RWPE1 (cell line): ENCODE measurements around the gene TOB1.

Experiments used
- CTCF ChIA-PET: fragments of 350-600 bp; sonication (Branson Sonifier 250); formaldehyde crosslinking; extraction: SDS; loops from one replicate; lab custom pipeline; 2021; lab: Yijun Ruan, JAX
- POLR2A ChIA-PET: fragments of 400-600 bp; formaldehyde crosslinking; extraction: SDS; loops from one replicate; lab custom pipeline; 2020; ENCODE audit warnings: antibody characterized with exemption; ENCODE audit not compliant: low non-redundant PET; lab: Yijun Ruan, JAX
- DNase-seq: peaks from one replicate; pipeline ENCODE4 v3.0.0; 2012; ENCODE audit warnings: low spot score
- H3K27ac ChIP-seq: fragments of 450-650 bp; 2 replicates; pipeline ENCODE4 v1.5.1; 2017
- CTCF ChIP-seq: fragments of 450-650 bp; conservative IDR thresholded peaks from 2 replicates; pipeline ENCODE4 v1.5.1; 2017; ENCODE audit warnings: low read depth, mild to moderate bottlenecking

TOB1 gene

GRCh38 chr17:50844117-50844700 is 21.9 kb downstream of the TOB1 start:
- POLR2A ChIA-PET = no interaction called here
- no peak overlapping the region for H3K27ac ChIP-seq
- no peak for TF ChIP-seq CTCF
- DNase-seq = no peak
- CTCF ChIA-PET = interaction anchor here (0.6 to 6.3 kb wide), 4 partner anchors 9 to 120 kb away, joined by 3 to 75 read pairs (median 12); no protein-coding TSS in a partner anchor

DNA sequence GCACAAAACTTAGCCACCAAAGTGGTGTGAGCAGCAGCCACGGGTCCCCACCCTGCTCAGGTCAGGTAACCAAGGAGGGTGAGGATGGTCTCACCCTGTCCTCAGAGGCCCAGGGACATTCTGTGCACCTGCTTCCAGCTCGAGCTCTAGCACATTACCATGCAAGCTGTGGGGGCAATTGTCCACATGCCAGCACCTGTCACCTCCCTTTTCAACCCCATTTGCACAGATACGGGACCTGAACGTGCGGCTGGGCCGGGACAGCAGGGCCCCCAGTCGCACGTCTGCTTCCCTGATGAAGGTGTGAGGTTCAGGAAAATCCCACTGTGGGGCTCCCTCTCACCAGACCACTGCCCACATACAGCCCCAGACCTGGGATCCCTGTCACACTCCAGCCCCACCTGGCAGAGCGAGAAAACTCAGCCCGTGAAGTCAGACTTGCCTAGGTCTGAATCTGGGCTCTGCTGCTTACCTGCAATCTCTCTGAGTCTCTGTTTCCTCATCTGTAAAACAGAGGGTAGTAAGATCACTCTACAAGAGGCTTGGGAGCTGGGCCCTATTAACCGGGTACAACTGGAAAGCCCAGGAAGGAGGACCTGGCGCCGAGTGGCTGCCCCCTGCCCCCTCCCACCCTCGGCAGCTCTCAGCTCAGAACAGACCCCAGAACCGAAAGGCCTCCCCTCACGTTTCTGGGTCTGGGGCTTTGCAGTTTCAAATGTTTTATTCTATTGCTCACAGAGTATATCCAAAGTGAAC is 22.8 kb downstream of the TOB1 start:
- H3K27ac ChIP-seq = no peak overlapping the region
- no peak for TF ChIP-seq CTCF
- no peak for DNase-seq
- POLR2A ChIA-PET = no interaction called here
- CTCF ChIA-PET = interaction anchor here (3.6 to 6.3 kb wide), 2 partner anchors 10 to 60 kb away, joined by 16 to 75 read pairs; no protein-coding TSS in a partner anchor

- CTCF ChIA-PET = interaction anchor here (0.6 to 6.3 kb wide), 5 partner anchors 10 to 63 kb away, joined by 4 to 75 read pairs (median 5); no protein-coding TSS in a partner anchor
These were observed 23.5 kb downstream of the TOB1 start for GRCh38 chr17:50842506-50843149.

GRCh38 chr17:50841949-50842354 is 24.2 kb downstream of the TOB1 start:
- peak; percentile 82 for TF ChIP-seq CTCF
- H3K27ac ChIP-seq = no peak overlapping the region
- peak; percentile 79 for DNase-seq
- ChIA-PET POLR2A (interaction anchor here (1.1 kb wide), 1 partner anchor 24 kb away, joined by 4 read pairs; the partner anchor contains the start of gene TOB1), CTCF (interaction anchor here (0.6 to 6.3 kb wide), 6 partner anchors 11 to 65 kb away, joined by 4 to 75 read pairs (median 6); no protein-coding TSS in a partner anchor)

More at GRCh38 chr17:50842506-50843149, 23.5 kb downstream of the TOB1 start:
- H3K27ac ChIP-seq = no peak overlapping the region
- no peak for DNase-seq
- POLR2A ChIA-PET = interaction anchor here (1.1 kb wide), 1 partner anchor 24 kb away, joined by 4 read pairs; the partner anchor contains the start of gene TOB1
- TF ChIP-seq CTCF = no peak

GRCh38 chr17:50841277-50841948 is 24.7 kb downstream of the TOB1 start:
- TF ChIP-seq CTCF = no peak

More at GRCh38 chr17:50841277-50841948, 24.7 kb downstream of the TOB1 start:
- CTCF ChIA-PET = interaction anchor here (0.6 to 6.3 kb wide), 6 partner anchors 12 to 64 kb away, joined by 3 to 75 read pairs (median 6); no protein-coding TSS in a partner anchor
- no peak overlapping the region for H3K27ac ChIP-seq
- DNase-seq = no peak
- POLR2A ChIA-PET = interaction anchor here (1.1 kb wide), 1 partner anchor 25 kb away, joined by 4 read pairs; the partner anchor contains the start of gene TOB1
